GM18511 (cell line): ENCODE results near the gene BLZF1.
A peak's percentile ranks its signal among the peaks of the same experiment; 100 is the strongest.
"Not testable (repeated sequence)": the region's sequence is repeated elsewhere in the genome, so short reads cannot be mapped to it uniquely, and the experiment has no call there.

Experiments used
- ATAC-seq: cut with Tn5 transposase; IDR thresholded peaks from one replicate; pipeline ENCODE4 v1.9.1; 2021; ENCODE audit warnings: mild to moderate bottlenecking, moderate library complexity; ENCODE audit not compliant: unreplicated experiment

The BLZF1 gene

DNA sequence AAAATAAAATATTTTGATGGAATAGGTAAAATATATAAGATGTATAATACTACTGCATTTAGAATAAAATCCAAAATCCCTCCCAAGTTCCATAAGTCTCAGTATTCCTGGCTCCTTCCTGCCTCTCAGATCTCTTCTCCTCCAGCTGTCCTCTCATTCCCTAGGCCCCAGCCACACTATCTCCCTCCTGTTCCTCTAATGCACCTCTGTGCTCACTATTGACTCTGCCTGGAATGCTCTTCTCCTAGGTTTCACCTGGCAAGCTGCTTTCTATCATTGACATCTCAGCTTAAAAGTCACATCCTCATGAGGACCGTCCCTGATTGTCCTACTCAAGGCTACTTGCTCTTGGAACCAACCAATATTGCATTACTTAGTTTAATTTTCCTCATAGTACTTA is 7.6 kb upstream of the BLZF1 start:
- no peak for ATAC-seq

DNA sequence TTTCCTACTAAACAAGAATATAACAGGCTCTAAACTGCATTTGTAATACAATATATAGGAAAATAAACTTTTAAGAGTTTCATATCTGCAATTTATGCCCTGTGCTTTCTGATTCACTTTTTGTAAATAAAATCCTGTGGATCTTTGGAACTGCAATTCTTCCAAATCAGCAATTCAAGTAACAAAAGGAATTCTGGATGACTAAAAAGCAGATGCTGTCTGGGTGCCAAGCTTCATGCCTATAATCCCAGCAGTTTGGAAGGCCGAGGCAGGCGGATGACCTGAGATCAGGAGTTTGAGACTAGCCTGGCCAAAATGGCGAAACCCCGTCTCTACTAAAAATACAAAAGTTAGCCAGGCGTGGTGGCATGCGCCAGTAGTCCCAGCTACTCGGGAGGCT is 6.7 kb upstream of the BLZF1 start:
- no peak for ATAC-seq

DNA sequence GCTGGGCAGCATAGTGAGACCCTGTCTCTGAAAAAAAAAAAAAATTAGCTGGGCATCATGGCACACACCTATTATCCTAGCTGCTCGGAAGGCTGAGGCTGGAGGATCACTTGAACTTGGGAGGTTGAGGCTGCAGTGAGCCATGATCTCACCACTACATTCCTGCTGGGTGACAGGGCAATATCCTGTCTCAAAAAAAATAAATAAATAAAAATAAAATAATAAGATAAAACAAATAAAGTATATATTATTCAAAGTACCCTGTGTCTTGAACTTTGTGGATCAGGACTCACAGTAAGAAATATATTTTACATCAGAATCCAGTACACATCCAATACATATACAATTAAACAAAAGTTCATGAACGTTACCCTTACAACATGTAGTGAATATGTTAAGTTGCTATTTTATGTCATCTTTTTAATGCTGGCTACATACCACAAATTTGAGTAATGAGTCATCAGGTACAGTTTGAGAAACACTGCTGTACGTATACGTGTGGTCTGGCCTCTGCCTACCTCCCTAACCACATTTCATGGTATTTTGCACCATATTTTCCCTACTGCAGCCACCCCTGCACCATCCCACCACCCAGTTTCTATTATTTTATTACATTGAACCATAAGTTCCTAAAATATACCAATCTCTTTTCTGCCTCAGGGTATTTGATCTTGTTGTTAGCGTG is 4.8 kb upstream of the BLZF1 start:
- peak; percentile 38 for ATAC-seq

DNA sequence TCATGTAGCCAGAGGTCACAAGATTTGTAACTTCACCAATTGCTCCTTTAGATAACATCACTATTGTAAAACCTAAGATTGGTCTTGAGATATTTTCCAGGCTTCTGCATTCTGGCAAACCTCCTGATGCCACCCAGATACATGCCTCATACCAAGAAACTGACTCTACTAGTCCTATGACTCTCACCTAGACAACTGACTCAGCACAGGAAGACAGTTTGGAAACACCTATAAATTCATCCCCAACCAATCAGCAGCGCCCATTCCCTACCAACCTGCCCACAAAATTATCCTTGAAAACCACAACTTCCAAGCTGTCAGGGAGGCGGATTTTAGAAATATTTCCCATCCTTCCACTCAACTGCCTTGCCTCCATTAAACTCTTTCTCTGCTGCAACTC is 3.0 kb upstream of the BLZF1 start:
- ATAC-seq, result no peak

DNA sequence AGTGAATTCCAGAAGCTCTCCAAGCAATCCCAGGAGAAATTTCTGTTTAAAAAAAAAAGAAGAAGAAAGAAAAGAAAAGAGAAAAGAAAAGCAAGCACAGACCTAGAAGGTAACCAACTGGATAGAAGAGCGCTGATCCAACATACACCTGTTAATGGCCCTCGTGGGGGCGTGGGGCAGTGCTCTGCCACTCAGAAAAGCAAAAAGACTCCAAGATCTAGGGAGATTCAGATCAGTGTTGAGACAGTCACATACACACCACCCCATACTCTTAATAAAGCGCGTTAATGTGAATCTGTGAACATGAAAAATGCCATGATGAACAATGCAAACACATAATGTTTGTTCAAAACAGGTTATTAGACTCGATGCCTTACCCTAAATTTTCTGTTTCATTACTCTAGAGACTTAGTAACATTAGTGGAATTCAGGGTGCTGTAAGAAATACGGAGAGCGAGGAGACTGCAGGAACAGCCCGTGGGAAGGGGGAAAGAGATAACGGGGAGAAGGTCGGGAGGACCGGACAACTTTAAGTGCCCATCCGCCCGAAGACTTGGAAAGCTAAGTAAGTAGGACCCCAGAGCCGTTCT is 804 bp upstream of the BLZF1 start:
- no peak for ATAC-seq

DNA sequence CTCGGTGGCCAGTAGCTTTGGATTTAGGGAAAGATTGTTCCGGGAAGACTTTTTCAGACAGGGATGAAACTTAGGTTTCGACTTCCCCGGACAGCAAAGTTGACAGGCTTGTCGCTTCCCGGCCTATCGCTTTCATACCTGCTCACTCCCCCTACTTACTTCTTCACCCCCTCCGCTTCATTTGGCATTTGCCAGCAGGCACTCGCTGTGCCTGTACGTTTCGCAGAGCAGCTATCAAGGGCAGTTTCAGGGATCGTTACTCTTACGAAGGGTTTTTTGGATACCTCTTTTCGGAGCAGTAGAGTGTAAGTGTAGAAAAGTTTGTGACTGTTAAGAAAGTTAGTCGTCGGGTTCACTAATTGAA is 393 bp downstream of the BLZF1 start:
- peak; percentile 32 for ATAC-seq

DNA sequence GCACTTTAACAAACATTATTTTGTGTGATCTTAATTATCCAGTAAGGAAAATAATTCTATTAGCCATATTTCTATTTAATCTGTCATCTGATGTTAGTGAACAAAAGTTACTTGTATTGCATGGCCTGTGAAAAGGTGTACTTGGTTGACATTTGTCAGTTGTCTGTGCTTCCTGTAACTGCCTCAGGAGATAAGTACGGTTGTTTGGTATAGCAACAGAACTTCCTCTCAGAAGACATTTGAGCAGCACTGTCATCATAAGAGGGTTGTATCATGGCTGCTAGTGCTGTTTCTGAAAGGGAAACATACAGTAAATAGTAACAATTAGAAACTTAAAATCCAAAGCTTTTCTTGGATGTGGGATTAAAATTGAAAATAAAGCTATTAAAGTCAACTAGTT is 3.4 kb downstream of the BLZF1 start:
- no peak for ATAC-seq

DNA sequence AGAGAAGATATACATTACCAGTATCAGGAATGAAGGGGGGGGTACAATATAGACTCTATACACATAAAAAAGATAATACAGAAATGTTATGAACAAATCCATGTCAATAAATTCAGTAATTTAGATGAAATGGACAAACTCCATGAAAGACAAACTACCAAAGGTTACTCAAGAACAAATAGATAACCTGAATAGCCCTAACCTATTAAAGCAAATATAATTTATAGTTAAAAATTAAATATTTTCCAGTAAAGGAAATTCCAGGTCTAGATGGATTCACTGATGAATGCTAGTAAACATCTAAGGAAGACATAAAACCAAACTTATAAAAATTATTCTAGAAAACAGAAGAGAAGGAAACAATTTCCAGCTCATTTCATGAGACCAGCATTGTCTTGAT is 13.2 kb downstream of the BLZF1 start:
- ATAC-seq, result no peak

DNA sequence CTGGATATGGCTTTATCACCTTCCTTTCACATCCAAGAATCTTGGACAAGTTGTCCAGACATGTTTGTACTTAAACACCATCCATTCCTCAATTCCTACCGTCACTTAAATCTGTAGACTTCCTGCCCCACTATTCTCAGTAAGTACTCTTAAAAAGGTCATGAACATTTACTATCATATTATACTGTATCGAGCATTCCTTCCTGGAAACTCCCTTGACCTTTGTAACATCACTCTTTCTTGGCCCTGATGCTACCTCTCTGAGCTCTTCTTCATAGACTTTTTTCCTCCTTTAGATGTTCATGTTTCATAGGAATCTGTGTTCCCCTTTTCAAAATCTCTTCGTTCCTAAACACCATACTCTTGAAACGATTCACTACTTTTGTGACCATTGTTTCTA is 15.5 kb downstream of the BLZF1 start:
- ATAC-seq, result no peak

DNA sequence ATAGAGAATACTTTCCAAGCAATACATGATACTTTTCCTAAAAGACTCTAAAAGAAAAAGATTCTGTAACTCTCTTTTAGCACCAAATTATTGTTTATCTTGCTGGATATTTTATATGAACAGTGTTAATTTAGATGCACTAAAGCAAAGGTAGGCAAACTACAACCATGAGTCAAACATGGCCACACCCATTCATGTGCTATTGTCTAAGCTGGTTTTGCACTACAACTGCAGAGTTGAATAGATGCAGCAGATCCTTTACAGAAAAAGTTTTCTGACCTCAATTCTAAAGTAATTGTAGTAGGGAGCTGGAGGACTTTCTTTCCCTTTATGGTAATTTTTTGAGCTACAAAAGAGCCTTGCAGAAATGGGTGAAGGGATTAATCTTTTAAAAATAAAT is 19.4 kb downstream of the BLZF1 start:
- ATAC-seq, result no peak

DNA sequence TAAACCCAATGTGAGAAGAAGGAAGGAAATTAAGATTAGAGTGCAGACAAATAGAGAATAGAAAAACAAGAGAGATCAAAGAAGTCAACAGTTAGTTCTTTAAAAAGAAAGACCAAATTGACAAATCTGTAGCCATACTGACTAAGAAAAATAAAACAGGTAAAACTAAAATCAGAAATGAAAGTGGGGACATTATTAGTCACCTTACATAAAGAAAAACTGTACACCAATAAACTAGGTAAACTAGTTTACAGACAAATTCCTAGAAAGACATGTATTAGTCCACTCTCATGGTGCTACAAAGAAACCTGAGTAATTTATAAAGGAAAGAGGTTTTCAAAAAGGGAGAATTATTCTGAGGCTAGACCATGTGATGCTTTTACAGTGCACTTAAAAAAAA is 22.3 kb downstream of the BLZF1 start:
- peak; percentile 62 for ATAC-seq

DNA sequence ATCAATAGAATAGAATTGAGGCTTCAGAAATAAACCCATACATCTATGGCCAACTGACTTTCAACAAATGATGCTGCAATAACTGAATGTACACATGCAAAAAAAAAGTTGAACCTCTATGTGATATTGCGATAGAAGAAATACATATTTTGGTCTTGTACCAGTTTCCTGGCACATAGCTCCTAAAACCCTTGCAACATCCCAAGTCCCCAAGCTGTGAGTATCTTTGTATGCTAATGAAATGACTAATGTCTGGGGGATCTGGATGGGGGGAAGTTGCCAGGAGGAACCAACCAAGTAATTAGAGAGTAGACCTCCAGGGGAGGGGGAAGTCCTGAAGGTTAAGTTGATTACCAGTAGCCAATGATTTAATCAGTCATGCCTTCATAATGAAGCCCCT is 24.4 kb downstream of the BLZF1 start:
- no peak for ATAC-seq

DNA sequence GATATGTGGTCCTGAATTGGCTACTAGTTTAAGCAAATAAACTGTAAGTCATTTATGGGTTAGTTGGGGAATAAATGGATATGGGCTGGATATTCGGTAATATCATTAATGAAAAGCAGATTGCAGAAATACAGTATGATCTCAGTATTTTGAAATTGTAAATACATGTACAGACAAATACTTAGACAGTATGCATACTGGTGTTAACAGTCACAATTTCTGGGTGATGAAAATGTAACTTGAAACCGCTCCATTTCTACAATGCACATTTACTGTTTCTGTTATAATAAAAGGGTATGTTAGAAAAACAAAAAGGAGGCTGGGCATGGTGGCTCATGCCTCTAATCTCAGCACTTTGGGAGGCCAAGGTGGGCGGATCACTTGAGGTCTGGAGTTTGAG is 28.0 kb downstream of the BLZF1 start:
- ATAC-seq, result no peak

DNA sequence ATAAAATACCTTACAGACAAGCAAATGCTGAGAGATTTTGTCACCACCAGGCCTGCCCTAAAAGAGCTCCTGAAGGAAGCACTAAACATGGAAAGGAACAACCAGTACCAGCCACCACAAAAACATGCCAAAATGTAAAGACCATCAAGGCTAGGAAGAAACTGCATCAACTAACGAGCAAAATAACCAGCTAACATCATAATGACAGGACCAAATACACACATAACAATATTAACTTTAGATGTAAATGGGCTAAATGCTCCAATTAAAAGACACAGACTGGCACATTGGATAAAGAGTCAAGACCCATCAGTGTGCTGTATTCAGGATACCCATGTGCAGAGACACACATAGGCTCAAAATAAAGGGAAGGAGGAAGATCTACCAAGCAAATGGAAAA is 34.6 kb downstream of the BLZF1 start:
- ATAC-seq, result not testable (repeated sequence)

DNA sequence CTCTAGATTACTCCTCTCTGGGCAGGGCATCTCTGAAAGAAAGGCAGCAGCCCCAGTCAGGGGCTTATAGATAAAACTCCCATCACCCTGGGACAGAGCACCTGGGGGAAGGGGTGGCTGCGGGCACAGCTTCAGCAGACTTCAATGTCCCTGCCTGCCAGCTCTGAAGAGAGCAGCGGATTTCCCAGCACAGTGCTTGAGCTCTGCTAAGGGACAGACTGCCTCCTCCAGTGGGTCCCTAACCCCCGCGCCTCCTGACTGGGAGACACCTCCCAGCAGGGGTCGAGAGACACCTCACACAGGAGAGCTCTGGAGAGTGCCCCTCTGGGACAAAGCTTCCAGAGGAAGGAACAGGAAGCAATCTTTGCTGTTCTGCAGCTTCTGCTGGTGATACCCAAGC is 40.3 kb downstream of the BLZF1 start:
- not testable (repeated sequence) for ATAC-seq

DNA sequence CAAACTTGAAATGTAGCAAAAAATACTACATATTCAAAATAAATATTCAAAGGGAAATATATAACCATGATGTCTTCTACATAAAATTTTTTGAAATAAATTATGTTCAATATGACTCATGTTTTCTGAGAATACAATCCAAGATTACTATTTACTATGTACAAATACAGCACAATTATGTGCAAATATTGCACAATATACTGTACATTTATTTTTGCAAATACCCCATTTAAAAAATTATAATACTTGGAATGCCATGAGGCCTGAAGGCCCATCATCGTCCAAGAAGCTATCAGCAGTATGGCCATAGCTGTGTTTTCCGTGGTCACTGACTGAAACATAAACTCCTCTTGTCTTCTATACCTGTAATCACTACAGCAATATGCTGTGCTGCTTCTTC is 47.0 kb downstream of the BLZF1 start:
- no peak for ATAC-seq

DNA sequence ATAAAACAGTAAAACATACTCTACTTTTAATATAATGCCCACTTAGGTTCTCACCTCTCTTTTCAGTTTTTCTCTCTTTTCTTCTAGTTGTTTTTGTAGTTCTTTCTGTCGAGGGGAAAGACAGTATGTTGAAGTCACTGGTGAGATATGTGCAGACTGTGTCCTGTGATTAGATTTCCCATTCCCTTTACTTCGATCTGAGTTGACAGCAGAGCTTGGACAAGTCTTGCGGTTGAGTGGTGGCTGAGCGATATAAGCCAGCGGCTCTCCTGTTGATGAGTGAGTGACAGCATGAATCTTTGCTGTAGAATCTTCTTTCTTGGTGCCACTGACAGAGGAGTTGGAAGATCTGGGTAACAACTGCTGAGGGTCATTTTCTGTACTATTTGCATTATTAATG is 53.3 kb downstream of the BLZF1 start:
- no peak for ATAC-seq

DNA sequence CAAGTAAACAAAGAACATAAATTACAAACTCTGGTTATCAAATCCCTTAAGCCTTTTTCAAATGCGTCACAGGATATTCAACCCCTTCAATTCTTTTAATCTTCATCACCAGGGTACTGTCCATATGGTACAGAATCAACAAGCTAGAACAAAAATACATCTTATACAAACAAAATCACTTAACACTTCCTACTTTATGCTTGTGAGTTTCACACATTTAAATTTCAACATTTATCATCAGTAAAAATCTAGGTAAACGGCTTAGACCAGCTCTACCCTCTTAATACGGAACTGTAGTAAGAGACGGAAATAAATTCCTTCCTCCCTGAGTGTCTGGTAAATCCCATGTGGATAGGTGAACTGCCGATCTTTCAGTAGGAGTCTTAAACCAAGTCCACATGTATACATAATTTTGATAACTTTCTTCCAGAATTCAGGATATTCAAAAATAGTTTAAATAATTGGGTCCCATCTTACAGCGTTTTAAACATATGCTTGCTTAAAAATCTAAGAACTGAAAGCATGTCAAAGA is 58.2 kb downstream of the BLZF1 start:
- no peak for ATAC-seq

DNA sequence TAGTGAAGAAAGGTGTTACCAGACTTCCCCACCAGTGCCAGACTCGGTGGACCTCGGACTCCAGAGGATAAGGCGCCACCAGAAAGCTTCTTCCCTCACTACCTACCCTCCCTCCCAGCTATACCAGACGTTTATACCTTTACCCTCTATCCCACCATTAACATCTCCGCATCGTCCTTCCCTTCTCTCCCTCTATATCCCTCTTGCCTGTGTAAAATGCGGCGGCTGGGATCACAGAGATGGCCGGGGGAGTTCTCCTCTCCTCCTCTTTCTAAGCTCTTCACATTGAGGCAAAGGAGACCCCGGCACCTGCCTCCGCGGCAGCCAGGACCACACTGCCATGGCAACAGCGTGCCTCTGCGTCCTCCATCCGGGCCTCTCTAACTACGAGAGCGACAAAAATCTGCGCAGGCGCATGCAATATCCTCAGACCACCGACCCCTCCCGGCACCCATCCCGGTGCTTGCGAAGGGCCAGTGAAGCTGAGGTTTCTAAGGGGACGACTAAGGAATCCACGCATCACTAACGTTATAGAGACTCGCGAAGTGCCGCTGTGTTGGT is 59.2 kb downstream of the BLZF1 start, which contains the start of gene CCDC181:
Gene CCDC181 (minus strand): TSS at position 394 of the 561 bp plus-strand sequence. CDS start 2,547 bp downstream, outside the sequence.
- ATAC-seq, result peak; percentile 98
